Tibial artery (tissue), 4 donors: ENCODE measurements around the gene MORF4L2.
"Not testable (repeated sequence)": the region's sequence is repeated elsewhere in the genome, so short reads cannot be mapped to it uniquely, and the experiment has no call there.

Experiments used
- DNase-seq, 2 donors: peaks; one replicate each; pipeline ENCODE4 v3.0.0-alpha.2; 2019
- H3K27ac ChIP-seq, 2 donors: fragments of 200-600 bp; sonication (generic) in 1 of 2; 1 replicate in 1 of 2; 2 replicates in 1 of 2; pipeline ENCODE4 v1.5.1; 2018 to 2019; ENCODE audit warnings: mild to moderate bottlenecking in 1 of 2
- H3K27me3 ChIP-seq, 2 donors: fragments of 200-600 bp; sonication (generic) in 1 of 2; one replicate each; pipeline versions ENCODE4 v1.5.1 to v1.6.0; 2016 to 2019
- H3K36me3 ChIP-seq, 3 donors: fragments of 200-600 bp; sonication (generic) in 2 of 3; one replicate each; pipeline ENCODE4 v1.5.1; 2016 to 2019; ENCODE audit warnings: mild to moderate bottlenecking in 2 of 3
- H3K4me1 ChIP-seq, 4 donors: fragments of 200-600 bp; sonication (generic) in 2 of 4; 1 replicate in 3 of 4; 2 replicates in 1 of 4; pipeline ENCODE4 v1.5.1; 2016 to 2019
- H3K4me3 ChIP-seq, 2 donors: fragments of 200-600 bp; sonication (generic) in 1 of 2; 1 replicate in 1 of 2; 2 replicates in 1 of 2; pipeline ENCODE4 v1.5.1; 2018 to 2019; ENCODE audit warnings: mild to moderate bottlenecking in 2 of 2
- H3K9me3 ChIP-seq, 3 donors: fragments of 200-600 bp; sonication (generic) in 1 of 3; one replicate each; pipeline ENCODE4 v1.5.1; 2016 to 2019
- CTCF ChIP-seq, 2 experiments: fragments of 200-600 bp in 1 of 2; fragments of 450-650 bp in 1 of 2; IDR thresholded peaks; one replicate each; pipeline ENCODE4 v1.5.1; 2017 to 2019; ENCODE audit warnings: antibody characterized with exemption in 2 of 2, mild to moderate bottlenecking in 1 of 2, moderate library complexity in 1 of 2
- intact Hi-C: fragments of 100-400 bp; cut with DNase I; formaldehyde crosslinking; loops from one replicate; pipeline ENCODE4 v1.15.0; 2023; ENCODE audit warnings: low total_unique reads

MORF4L2 gene

DNA sequence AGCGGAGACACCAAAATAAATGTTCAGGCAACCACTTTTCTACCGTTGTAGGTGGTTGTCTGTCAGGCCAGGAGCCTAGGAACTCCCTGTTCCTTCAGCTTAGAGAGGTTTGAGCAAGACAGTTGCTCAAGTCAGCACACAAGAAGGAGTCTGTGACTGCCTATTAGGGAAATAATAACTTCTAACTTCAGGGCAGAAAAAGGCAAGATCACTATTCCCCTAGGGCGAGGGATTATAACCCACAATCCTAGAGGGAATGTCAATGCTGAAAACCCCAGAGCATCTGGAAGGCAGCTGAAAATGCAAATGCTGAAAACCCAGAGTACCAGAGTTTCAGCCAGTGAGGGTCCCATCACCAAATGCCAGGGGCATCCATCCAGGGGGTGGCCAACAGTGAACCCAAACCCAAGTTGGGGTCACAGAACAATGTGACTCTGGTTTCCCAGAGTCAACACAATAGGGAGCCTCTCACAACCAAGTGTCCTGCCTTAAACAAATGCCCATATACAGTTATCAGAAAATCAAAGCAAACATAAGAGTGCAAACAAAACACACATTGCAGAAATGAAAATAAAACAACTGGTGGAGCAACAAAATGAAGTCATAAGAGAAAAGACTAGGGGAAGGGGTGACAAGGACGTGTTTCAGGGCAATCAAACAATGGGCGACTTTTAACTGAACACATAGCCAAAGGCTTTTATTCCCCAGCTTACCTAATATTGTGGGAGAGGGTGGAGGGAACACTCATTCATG is 27.6 kb downstream of the MORF4L2 start:
- H3K36me3 ChIP-seq = no peaks in the 10 kb centered on the region
- no peak for TF ChIP-seq CTCF (IDR thresholded peaks at IDR 0.05)
- H3K27ac ChIP-seq = no peak overlapping the region
- peaks cover 0 to under 1% (median 0%) of the 10 kb centered on the region in 4 donors for H3K4me1 ChIP-seq
- intact Hi-C loops = no loop called here
- no peaks in the 10 kb centered on the region for H3K27me3 ChIP-seq
- H3K4me3 ChIP-seq = no peak overlapping the region
- no peaks in the 10 kb centered on the region for H3K9me3 ChIP-seq
- no peak for DNase-seq

DNA sequence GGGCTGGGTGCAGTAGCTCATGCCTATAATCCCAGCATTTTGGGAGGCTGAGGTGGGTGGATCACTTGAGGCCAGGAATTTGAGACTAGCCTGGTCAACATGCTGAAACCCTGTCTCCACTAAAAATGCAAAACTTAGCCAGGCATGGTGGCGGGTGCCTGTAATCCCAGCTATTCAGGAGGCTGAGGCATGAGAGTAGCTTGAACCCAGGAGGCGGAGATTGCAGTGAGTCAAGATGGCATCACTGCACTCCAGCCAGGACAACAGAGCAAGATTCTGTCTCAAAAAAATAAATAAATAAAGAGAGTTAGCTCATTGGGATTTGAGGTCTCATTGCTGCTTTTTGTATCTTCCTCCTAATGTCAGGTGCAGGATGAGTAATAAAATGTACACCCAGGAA is 29.4 kb downstream of the MORF4L2 start:
- H3K4me1 ChIP-seq, DNase-seq, H3K36me3 ChIP-seq, intact Hi-C loops, H3K27me3 ChIP-seq, H3K9me3 ChIP-seq, H3K4me3 ChIP-seq, H3K27ac ChIP-seq: not testable (repeated sequence)

GRCh38 chrX:103656617-103657016 is 29.9 kb downstream of the MORF4L2 start:
- H3K27ac ChIP-seq = no peak overlapping the region
- H3K27me3 ChIP-seq = no peaks in the 10 kb centered on the region
- no peak overlapping the region for H3K4me3 ChIP-seq
- no peak for TF ChIP-seq CTCF (IDR thresholded peaks at IDR 0.05)
- H3K9me3 ChIP-seq = no peaks in the 10 kb centered on the region
- intact Hi-C loops = no loop called here
- H3K4me1 ChIP-seq = no peaks in the 10 kb centered on the region
- DNase-seq = no peak
- no peaks in the 10 kb centered on the region for H3K36me3 ChIP-seq

DNA sequence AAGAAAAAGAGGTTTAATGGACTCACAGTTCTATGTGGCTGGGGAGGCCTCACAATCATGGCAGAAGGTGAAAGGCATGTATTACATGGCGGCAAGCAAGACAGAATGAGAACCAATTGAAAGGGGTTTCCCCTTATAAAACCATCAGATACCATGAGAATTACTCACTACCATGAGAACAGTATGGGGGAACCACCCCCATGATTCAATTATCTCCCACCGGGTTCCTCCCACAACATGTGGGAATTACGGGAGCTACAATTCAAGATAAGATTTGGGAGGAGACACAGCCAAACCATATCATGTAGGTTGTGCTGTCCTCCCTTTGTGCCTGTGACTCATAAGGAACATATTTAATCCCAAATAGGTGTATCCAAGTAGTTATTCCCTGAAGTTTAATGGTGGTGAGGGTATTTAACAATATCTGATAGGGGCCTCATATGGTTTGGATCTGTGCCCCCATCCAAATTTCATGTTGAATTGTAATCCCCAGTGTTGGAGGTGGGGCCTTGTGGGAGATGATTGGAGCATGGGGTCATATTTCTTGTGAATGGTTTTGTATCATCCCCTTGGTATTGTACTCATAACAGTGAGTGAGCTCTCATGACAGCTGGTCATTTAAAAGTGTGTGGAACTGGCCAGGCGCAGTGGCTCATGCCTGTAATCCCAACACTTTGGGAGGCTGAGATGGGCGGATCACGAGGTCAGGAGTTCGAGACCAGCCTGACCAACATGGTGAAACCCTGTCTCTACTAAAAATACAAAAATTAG is 31.1 kb downstream of the MORF4L2 start:
- H3K9me3 ChIP-seq, H3K4me1 ChIP-seq, H3K4me3 ChIP-seq, intact Hi-C loops, DNase-seq, H3K27ac ChIP-seq, H3K36me3 ChIP-seq, H3K27me3 ChIP-seq: not testable (repeated sequence)

DNA sequence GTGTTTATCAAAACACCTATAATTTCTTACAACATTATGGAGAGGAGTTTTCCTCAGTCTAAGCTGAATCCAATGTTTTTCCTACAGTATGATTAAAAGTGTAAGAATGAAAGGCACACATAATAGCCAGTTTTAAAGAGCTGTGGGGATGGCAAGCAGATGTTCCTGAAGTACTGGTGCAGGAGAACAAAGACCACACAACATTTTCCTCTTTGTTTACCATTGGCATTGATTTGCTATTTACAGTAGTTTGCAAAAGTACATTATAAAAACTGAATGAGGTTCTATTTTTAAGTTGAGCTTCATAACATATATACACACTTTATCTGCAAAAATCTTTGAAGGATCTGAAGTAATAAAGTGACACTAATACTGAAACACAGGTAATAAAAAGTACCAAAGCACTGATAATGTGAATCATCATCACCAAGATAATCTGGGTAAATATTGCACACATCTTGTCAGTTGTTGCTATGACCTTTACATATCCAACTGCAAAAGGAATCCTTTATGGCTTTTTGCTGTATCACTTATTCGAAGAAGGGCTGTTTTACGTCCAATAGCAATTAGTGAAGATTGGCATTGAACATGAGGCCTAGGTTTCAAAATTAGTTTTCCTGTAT is 35.2 kb downstream of the MORF4L2 start:
- H3K9me3 ChIP-seq = peaks cover 0 to 4% (median 0%) of the 10 kb centered on the region in 3 donors
- no peaks in the 10 kb centered on the region for H3K27me3 ChIP-seq
- H3K4me3 ChIP-seq = no peak overlapping the region
- no peak for TF ChIP-seq CTCF (IDR thresholded peaks at IDR 0.05)
- no peaks in the 10 kb centered on the region for H3K4me1 ChIP-seq
- no peaks in the 10 kb centered on the region for H3K36me3 ChIP-seq
- intact Hi-C loops = no loop called here
- no peak for DNase-seq
- no peak overlapping the region for H3K27ac ChIP-seq

DNA sequence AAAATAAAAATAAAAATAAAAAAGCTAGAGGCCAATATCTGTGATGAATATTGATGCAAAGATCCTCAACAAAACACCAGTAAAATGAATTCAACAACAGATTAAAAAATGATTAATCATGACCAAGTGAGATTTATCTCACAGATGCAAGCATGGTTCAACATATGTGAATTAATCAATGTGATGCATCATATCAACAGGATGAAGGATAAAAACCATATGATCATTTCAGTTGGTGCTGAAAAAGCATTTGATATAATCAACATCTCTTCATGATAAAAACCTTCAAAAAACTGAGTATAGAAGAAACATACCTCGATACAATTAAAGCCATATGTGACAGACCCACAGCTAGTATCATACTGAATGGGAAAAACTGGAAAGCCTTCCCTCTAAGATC is 38.9 kb downstream of the MORF4L2 start:
- no peak overlapping the region for H3K27ac ChIP-seq
- H3K4me1 ChIP-seq = no peaks in the 10 kb centered on the region
- no peak for DNase-seq
- peaks cover 0 to 4% (median 0%) of the 10 kb centered on the region in 3 donors for H3K9me3 ChIP-seq
- intact Hi-C loops = no loop called here
- H3K4me3 ChIP-seq = no peak overlapping the region
- H3K27me3 ChIP-seq = no peaks in the 10 kb centered on the region
- no peaks in the 10 kb centered on the region for H3K36me3 ChIP-seq
- no peak for TF ChIP-seq CTCF (IDR thresholded peaks at IDR 0.05)
